Testis (tissue), 2 donors: ENCODE measurements around the gene SLX9.

ENCODE experiments used
- POLR2A ChIP-seq: fragments of 450-650 bp; IDR thresholded peaks from one replicate; pipeline ENCODE4 v1.6.1; 2017; ENCODE audit warnings: antibody characterized with exemption, mild to moderate bottlenecking, moderate library complexity
- TF ChIP-seq, protein P1 (sequence below), 3 experiments: fragments of 450-650 bp in 2 of 3; fragments of 200-600 bp in 1 of 3; sonication (generic) in 1 of 3; IDR thresholded peaks; one replicate each; pipeline ENCODE4 v1.5.1; 2016 to 2019; ENCODE audit warnings: antibody characterized with exemption in 3 of 3, mild to moderate bottlenecking in 2 of 3, moderate library complexity in 1 of 3

DNA sequence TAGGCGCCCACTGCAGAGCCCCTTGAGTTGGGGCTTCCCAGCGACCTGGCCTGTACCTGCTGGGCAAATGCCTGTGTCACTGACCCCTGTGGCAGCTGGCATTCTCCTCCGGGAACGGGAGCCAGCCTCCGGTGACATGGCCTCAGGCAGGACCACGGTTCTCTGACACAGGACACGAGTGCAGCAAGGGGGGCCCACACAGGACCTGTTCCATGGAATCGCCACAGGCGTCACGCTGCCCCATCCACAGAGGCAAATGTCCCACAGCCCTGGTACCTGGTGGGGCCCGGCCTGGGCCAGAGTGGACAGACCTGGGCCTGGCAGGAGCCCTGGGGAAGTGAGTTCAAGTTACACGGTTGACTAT lies 21.7 kb upstream of the SLX9 start:
- TF ChIP-seq, protein P1, sequence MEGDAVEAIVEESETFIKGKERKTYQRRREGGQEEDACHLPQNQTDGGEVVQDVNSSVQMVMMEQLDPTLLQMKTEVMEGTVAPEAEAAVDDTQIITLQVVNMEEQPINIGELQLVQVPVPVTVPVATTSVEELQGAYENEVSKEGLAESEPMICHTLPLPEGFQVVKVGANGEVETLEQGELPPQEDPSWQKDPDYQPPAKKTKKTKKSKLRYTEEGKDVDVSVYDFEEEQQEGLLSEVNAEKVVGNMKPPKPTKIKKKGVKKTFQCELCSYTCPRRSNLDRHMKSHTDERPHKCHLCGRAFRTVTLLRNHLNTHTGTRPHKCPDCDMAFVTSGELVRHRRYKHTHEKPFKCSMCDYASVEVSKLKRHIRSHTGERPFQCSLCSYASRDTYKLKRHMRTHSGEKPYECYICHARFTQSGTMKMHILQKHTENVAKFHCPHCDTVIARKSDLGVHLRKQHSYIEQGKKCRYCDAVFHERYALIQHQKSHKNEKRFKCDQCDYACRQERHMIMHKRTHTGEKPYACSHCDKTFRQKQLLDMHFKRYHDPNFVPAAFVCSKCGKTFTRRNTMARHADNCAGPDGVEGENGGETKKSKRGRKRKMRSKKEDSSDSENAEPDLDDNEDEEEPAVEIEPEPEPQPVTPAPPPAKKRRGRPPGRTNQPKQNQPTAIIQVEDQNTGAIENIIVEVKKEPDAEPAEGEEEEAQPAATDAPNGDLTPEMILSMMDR (IDR thresholded peaks at IDR 0.05): no peak
- TF ChIP-seq POLR2A: no peak
